HG03095 (cell line): ENCODE measurements around the gene RTN4RL2.

Experiments used
- ATAC-seq: cut with Tn5 transposase; IDR thresholded peaks from one replicate; pipeline ENCODE4 v1.9.1; 2021; ENCODE audit warnings: moderate library complexity; ENCODE audit not compliant: unreplicated experiment

RTN4RL2 gene

DNA sequence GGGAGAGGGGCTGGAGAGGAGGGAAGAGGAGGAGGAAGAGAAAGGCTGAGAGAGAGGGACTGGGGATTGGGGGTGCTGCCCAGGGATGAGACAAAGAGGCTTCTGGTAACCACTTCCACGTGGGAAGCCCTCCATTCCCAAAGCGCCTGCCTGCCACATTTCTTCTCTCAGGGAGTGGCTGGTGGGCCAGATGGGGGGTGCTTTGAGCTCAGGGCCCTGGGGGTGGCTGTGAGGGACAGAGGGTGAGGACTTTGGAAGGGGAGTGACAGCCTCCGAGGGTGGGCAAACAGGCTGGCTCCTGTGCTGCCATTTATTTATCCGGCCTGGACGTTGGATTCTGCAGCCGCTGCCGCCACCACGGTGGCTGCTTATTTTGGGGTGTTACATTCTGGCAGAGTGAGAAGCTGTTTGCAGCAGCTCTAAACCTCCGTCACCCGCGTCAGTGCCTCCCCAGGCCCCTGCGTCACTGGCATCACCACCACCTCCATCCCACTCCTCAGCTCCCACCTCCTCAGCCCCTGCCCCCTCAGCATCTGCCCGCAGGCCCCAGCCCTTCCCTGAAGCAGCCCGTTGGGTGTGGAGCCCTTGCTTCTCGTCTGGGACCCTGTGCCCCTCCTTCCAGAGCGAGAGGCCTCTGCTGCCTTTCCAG, 1.6 kb downstream of the RTN4RL2 start:
- no peak for ATAC-seq

DNA sequence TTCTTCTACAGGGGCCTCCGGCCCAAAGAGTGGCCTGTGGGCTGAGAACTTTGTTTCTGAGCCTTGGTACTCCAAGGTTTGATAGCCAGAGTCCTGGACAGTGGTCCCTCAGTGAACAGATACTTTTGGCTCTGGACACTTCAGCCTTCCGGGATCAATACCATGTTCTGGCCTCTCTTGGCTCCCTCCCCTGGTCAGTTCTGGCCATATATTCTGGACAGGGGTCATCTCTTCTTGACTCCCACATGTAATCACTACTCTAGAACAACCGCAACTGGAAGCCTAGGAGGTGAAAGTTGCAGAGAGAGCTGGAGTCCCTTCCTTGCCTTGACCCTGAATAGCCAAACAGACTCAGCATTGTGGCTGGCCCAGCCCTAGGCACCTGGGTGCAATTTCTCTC, 2.3 kb downstream of the RTN4RL2 start:
- ATAC-seq: no peak

DNA sequence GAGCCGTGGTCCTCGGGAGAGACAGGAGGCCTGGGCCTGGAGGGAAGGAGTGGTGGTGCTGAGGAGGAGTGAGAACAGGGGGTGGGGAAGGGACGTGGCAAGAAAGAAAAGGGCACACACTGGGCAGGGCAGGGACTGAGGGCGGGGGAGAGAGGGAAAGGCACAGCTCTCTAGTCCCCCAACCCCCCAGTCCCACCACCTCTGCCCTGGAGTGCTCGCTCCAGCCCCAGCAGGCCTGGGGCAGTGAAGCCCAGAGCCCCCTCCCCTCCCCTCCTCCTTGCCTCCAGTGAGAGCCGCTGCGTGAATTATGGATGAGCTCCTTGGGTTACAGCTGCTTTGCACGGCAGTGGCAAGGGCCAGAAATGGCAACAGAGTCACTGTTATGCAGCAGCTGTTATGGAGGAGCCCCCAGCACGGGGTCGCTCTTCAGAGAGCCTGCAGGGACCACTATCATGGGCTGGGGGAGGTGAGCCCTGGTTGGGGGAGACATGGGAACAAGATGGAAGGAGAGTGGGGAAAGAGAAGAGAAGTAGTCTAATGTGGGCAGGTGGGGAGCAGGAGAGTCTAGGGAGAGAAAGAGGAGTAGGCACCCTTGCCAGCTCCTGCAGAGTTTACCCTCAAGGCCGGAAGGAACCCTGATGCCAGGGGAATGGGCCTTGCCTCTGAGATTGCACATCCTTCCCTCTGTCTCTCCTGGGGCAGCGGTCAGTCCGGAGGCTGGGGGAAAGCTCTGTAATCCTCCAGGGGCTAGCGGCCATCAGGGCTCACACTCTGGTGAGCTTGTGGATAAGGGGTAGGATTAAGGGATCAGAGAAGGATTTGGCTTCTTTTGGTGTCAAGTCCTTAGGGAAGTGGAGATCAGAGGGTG, 3.6 kb downstream of the RTN4RL2 start:
- no peak for ATAC-seq

DNA sequence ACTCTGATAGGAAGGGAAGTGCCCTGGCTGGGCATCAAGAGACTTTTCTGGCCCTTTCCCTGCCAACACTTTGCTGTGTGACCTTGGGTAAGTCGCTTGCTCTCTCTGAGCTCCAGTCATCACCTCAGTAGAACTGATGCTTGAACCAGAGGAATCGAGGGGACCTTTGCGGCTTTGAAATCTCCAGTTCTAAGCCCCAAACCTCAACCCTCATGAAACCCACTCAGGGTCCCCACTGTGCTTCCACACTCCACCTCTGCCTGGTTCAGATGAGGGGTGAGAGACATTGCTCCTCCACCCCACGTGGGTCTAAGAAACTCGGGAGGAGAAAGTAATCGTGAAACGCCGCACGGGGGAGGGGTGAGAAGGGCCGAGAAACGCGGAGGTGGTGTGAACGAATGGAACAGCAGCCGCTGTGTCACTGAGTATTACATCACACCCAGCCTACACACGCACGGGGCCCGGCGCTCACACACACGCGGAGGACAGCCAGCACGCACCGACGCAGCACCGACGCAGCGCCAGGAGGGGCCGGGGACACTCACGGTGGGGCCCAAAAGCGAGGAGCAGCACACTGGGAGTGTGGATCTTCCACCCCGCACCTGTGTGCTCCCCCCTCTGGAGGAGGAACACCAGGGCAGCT, 4.3 kb downstream of the RTN4RL2 start:
- ATAC-seq: no peak

DNA sequence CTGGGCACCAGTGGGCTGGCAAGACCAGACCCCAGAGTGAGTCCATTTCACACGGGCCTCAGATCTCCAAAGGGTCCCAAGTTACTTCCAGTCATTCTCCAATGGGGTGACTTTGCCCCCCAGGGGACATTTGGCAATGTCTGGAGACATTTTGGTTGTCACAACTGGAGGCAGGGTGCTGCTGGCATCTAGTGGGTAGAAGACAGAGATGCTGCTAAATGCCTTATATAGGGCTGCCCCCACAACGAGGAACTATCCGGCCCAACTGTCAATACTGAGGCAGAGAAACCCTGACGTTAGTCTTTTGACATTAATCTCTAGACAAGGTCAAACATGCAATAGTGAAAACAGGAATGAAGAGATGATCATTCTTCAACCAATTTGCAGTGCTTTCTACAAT, 6.4 kb downstream of the RTN4RL2 start:
- no peak for ATAC-seq

DNA sequence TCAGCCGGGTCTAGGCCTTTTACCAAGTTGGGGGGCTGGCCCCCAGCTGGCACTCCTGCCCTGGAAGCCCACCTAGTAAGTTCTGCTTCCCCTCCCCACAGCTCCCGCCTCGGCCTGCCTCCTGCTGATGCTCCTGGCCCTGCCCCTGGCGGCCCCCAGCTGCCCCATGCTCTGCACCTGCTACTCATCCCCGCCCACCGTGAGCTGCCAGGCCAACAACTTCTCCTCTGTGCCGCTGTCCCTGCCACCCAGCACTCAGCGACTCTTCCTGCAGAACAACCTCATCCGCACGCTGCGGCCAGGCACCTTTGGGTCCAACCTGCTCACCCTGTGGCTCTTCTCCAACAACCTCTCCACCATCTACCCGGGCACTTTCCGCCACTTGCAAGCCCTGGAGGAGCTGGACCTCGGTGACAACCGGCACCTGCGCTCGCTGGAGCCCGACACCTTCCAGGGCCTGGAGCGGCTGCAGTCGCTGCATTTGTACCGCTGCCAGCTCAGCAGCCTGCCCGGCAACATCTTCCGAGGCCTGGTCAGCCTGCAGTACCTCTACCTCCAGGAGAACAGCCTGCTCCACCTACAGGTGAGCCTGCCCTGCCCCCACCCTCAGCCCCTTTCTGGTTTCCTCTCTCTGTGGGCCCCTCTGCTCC, 7.3 kb downstream of the RTN4RL2 start:
- ATAC-seq: no peak

DNA sequence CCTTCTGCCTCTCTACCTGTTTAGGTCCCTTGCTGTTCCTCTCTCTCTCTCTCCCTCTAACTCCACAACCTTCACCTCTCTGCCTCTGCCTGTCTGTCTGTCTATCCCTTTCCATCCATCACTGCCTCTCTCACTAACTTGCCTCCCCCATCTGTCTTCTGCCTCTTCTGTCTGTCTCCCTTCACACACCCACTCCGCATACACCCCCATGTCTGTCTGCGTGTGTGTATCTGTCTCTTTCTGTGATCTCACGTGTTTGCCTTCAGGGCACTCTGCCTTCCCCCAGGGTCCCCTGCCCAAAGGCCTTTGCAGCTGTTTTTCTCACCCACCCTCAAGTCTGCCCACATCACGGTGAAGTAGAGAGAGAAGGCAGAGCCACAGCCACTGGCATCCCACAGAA, 7.9 kb downstream of the RTN4RL2 start:
- no peak for ATAC-seq

DNA sequence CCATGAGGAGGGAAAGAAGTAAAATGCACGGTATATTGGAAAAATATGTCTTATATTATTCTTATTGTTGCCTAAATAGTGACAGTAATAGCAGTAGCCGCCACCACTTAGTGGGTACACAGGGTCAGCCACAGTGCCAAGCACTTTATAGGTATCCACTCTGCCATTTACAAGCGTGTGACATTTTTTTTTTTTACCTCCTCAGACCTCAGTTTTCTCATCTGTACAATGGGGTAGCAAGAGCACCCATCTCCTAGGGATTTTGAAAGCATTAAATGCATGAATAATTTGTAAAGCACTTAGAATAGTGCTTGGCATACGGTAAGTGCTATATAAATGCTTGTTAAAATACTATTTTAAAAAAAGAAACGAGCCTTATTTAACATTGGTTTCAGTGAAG, 8.9 kb downstream of the RTN4RL2 start:
- ATAC-seq: no peak

DNA sequence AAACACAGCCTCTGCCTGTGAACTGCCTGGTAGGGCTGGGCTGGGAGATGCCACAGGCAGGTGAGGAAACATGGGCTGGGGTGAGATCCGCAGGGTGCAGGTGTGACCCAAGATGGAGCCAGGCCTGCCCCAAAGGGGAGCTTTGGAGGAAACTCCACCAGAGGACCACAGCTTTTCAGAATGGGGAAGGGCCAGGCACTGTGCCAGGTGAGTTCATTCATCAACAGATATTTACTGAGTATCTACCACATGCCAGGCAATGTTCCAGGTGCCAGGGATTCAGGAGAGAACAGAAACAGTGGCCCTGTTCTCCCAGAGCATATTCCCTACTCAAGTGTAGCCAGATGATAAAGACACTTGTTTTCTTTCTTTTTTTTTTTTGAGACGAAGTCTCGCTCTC, 11.2 kb downstream of the RTN4RL2 start:
- no peak for ATAC-seq

DNA sequence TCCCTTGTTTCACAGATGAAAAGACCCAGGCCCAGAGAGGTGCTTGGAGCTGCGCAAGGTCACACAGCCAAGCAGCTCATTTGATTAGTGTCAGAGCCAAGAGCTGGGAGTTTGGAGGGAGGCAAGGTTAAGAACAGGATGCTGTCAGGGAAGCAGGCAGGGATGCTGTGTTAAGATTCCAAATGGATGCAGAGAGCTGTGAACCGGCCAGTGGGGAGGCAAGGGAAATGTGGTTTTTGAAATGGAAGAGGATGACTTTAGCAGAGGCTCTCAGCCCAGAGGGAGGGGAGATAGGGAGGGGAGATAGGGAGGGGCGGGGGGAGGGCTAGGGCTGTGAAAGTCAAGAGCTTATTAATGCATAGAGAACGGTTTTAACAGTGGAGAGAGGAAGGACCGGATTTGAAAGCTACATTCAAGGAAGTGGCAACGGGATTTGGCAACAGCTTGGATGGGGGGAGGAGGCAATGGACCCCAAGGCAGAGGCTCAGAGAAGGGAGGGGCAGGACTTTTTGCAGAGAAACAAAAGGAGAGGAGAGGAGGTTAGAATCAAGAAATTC, 13.0 kb downstream of the RTN4RL2 start:
- no peak for ATAC-seq

DNA sequence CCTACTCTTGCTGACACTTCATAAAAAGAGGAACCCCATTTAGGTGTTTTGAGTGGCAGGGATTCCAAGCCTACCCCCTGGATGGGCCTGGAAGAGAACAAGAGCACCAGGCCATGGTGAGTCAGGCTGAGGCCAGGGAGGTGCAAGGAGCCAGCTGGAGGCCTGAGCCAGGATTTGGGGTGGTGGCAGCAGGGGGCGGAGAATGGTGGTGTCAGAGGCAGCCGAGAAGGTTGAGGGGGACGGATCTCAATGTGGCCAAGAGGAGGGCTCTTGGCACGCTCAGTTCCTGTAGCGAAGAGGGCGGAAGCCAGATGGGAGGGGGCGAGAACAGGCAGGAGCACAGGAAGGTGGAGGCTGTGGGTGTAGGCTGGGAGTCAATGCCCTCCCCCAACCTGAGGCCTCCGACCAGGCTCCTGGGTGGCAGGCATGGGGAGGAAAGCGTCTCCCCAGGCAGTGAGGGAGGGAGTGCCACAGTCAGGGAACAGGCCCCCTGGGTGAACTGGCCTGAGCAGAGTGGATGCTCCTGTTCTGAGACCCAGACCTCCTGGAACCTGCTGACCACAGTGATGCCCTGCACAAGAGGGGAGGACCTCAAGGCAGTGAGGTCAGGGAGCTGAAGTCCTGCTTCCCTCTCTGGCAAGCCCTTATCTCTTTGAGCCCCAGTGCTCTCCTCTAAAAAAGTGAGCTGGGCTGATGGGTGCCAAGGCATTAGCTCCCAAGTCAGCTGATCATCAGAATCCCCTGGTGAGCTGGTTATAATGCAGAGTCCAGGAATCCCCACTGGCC, 13.9 kb downstream of the RTN4RL2 start:
- no peak for ATAC-seq

DNA sequence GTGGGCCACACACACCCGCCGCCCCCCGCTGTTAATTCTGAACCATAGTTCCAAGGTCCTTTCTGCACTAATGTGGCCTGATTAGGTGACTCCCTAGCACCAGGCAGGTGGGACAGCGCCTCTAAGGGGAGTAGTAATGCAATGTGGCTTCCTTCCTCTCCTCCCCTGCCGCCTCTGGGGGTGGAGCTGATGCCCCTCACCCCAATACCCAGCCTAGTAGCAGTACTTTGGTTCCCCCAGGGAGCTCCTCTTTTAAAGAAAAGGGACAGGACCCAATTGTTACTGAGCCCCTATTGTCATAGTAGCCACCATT, 14.4 kb downstream of the RTN4RL2 start:
- no peak for ATAC-seq

DNA sequence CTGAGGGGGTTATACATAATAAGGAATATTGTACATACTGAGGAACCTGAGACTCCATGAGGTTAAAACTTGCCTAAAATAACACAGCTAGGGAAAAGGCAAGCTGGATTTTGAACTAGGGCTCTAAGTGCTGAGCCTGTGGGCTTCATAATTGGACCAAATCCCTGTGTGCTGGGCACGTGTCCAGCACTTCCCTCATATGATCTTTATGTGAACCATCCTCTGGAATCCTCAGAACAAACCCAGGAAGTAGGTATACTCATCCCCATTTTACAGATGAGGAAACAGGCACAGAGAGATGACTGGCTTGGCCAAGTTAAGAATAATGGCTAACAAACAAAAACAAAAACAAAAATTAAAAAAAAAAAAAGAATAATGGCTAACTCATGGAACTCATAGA, 14.9 kb downstream of the RTN4RL2 start:
- ATAC-seq: no peak

DNA sequence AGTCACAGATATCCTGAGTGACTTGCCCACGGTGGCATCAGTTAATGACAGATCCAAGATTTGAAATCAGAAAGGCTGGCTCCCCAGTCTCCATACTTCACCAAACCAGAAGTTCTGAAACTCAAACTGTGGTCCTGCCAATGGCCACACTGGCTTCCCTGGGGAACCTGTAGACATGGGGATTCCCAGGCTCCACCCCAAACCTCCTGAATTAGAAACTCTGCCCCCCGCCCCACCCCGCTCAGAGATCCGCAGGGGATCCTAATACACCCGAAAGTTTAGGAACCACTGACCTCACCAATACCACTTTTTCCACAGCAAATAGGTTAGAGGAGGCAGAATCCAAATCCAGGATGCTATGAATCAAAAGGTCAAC, 15.3 kb downstream of the RTN4RL2 start:
- peak; percentile 29 for ATAC-seq

DNA sequence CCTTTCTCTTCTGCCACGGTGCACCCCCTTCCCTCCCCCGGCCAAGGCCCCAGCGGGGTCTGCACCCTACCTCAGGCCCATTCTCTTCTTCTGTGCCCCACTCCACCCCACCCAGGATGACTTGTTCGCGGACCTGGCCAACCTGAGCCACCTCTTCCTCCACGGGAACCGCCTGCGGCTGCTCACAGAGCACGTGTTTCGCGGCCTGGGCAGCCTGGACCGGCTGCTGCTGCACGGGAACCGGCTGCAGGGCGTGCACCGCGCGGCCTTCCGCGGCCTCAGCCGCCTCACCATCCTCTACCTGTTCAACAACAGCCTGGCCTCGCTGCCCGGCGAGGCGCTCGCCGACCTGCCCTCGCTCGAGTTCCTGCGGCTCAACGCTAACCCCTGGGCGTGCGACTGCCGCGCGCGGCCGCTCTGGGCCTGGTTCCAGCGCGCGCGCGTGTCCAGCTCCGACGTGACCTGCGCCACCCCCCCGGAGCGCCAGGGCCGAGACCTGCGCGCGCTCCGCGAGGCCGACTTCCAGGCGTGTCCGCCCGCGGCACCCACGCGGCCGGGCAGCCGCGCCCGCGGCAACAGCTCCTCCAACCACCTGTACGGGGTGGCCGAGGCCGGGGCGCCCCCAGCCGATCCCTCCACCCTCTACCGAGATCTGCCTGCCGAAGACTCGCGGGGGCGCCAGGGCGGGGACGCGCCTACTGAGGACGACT, 15.9 kb downstream of the RTN4RL2 start:
- peak; percentile 32 for ATAC-seq

DNA sequence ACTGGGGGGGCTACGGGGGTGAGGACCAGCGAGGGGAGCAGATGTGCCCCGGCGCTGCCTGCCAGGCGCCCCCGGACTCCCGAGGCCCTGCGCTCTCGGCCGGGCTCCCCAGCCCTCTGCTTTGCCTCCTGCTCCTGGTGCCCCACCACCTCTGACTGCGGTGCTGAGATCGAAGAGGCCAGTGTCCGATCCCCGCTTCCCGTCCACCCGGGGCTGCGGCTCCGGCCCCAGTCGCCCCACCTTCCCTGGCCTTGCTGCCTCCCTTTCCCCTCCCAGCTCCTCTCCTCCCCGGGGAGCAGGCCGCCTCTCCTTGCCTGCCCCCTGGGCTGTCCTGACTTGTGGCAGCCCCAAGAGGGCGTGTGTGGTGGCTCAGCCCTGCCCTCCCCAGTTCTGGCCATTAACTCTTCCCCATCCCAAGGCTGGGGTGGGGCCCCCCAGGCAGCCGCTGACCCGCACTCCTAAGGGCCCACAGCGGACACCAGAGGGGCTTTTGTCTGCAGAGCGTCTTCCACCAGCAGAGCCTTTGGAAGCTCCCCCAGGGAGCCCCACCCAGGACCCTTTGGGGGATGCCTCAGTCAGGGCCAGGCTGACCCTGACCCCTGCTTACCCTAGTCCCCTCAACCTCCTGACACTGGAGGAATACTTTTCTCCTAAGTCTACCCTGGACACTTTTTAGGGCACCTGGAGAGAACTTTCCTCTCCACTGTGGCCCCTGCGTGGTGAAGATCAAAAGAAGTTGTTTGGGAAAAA, 16.6 kb downstream of the RTN4RL2 start:
- ATAC-seq: peak; percentile 47

DNA sequence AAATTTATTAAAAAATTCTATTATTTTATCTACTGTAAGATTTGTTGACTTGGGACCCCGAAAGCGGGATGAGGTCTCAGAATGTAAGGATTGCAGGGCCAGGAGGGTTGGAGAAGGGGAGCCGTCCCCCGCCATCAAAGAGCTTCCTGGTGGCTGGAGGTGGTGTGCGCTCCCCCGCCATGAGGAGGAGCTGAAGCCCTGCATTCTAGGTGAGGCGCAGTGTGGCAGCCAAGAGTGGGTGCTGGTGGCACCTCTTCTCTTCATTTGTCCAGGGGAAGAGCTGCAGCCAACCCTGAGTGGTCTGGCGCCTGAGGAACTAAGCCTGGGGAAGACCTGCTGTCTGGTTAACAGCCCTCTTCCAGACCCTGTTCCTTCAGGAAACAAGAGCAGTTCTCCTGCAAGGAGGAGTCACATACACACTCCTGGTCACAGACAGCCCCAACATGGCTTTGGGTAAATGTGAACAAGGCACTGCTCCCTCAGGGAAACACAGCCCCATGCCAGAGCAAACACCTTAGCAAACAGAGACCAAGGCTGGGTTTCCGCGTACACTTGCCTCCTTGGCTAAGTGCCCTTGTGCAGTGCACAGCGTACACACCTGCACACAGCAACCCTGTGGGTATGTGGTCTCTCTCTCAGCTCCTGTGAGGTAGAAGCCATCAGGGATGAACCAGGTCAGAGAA, 17.3 kb downstream of the RTN4RL2 start:
- ATAC-seq: no peak

DNA sequence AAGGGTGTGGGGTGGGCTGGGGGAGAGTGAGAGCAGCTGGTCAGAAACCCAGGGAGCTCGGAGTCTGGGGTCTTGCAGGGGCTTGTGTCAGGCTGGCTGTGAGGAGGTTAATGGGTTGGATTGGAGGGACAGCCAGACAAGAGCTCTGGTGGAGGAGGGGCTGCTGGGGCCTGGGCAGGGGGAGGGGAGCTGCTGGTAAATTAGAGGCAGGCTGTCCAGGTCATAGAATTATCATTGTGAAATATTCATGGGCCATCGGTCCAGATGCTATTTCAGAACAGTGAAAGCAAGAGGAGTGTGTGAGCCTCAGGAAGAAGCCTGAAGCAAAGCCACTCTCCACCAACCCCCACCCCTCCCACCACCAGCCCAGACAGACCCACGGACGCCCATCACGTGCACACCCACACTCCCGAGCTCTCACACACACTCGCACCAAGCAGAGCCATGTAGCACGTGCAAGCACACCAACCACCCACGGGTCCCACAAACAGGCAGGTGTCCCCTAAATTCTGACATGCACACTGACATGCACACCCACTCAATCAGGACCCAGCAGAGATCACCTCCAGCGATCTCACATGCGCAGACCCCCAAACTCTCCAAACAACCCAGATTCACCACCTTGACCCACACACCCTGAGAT, 18.8 kb downstream of the RTN4RL2 start:
- ATAC-seq: no peak
